RWPE2 (cell line): ENCODE measurements around the gene LXN.

Source experiments
- ATAC-seq: fragments of 200-7000 bp; cut with Tn5 transposase; 3 replicates; pipeline ENCODE4 v1.9.1; 2021; ENCODE audit warnings: low read depth
- DNase-seq: peaks from one replicate; pipeline ENCODE4 v3.0.0-alpha.2; 2020; ENCODE audit warnings: low spot score
- H3K27ac ChIP-seq: fragments of 450-650 bp; 2 replicates; pipeline ENCODE4 v1.5.1; 2017; ENCODE audit warnings: mild to moderate bottlenecking; ENCODE audit not compliant: poor library complexity, severe bottlenecking
- H3K27me3 ChIP-seq: fragments of 250-450 bp; sonication (Bioruptor Pico); 2 replicates; pipeline ENCODE4 v1.5.1; 2021; ENCODE audit warnings: mild to moderate bottlenecking, moderate library complexity; ENCODE audit not compliant: insufficient read depth, poor library complexity, severe bottlenecking
- H3K36me3 ChIP-seq: fragments of 250-450 bp; sonication (Bioruptor Pico); 2 replicates; pipeline ENCODE4 v1.5.1; 2020; ENCODE audit warnings: low read depth, mild to moderate bottlenecking, moderate library complexity
- H3K4me1 ChIP-seq: fragments of 250-450 bp; sonication (Bioruptor Pico); 2 replicates; pipeline ENCODE4 v1.5.1; 2021; ENCODE audit warnings: mild to moderate bottlenecking, moderate library complexity; ENCODE audit not compliant: insufficient read depth, poor library complexity, severe bottlenecking
- H3K4me3 ChIP-seq: fragments of 250-450 bp; sonication (Bioruptor Pico); 2 replicates; pipeline ENCODE4 v1.5.1; 2021; ENCODE audit warnings: mild to moderate bottlenecking, moderate library complexity; ENCODE audit not compliant: severe bottlenecking
- H3K9me3 ChIP-seq: fragments of 250-450 bp; sonication (Bioruptor Pico); 2 replicates; pipeline ENCODE4 v1.5.1; 2021; ENCODE audit warnings: mild to moderate bottlenecking, moderate library complexity; ENCODE audit not compliant: severe bottlenecking
- TF ChIP-seq, protein P1 (sequence below): fragments of 450-650 bp; IDR thresholded peaks from one replicate; pipeline ENCODE4 v1.5.1; 2017; ENCODE audit warnings: mild to moderate bottlenecking, moderate library complexity; ENCODE audit not compliant: poor library complexity, severe bottlenecking

LXN gene

DNA sequence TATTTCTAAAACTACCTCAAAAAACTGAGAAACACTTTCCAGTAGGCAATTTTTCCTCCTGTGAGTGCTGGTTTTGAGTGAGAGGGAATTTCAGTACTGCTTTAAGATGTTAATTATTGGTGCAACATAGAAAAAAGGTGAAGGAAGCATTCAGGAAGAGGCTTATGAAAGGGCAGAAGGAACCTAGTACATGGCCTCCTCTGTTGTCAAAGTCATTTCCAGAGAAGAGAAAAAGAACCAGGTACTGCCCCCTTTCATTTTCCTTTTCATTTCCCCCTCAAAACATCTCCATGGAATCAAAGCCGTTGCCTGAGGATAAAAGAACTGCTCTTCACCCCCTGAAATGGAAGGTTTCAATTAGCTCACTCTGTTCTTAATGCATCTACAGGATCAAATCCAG lies 40.0 kb upstream of the LXN start:
- H3K36me3 ChIP-seq, result peaks cover 17% of the 10 kb centered on the region
- H3K9me3 ChIP-seq, result no peaks in the 10 kb centered on the region
- no peaks in the 10 kb centered on the region for H3K27me3 ChIP-seq
- no peak overlapping the region for H3K4me3 ChIP-seq
- peaks cover 16% of the 10 kb centered on the region for H3K4me1 ChIP-seq
- TF ChIP-seq, protein P1, sequence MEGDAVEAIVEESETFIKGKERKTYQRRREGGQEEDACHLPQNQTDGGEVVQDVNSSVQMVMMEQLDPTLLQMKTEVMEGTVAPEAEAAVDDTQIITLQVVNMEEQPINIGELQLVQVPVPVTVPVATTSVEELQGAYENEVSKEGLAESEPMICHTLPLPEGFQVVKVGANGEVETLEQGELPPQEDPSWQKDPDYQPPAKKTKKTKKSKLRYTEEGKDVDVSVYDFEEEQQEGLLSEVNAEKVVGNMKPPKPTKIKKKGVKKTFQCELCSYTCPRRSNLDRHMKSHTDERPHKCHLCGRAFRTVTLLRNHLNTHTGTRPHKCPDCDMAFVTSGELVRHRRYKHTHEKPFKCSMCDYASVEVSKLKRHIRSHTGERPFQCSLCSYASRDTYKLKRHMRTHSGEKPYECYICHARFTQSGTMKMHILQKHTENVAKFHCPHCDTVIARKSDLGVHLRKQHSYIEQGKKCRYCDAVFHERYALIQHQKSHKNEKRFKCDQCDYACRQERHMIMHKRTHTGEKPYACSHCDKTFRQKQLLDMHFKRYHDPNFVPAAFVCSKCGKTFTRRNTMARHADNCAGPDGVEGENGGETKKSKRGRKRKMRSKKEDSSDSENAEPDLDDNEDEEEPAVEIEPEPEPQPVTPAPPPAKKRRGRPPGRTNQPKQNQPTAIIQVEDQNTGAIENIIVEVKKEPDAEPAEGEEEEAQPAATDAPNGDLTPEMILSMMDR, result no peak
- peak overlapping the region; percentile 27 for H3K27ac ChIP-seq
- ATAC-seq (no peak), DNase-seq (no peak)

DNA sequence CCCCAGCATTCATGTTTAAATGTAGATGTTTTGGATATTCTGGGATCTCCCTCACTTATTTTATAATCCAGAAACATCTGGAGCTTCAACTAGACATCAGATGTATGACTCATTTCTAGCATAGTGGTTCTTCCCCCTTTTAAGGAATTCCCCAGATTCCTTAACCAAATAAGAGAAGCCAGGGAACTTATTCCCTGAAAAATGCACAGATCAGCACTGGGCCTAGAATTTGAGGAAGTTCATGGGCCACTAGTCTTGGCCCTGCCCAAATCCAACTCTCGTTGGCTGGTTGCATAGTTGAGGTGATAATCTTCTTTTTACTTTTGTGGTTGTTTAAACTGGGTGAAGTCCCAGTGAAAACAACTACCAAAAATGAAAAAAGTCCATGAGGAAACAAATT lies 39.4 kb upstream of the LXN start:
- Histone ChIP-seq H3K27me3 (no peaks in the 10 kb centered on the region), H3K36me3 (peaks cover 17% of the 10 kb centered on the region), H3K4me3 (no peak overlapping the region), H3K4me1 (peaks cover 16% of the 10 kb centered on the region), H3K9me3 (no peaks in the 10 kb centered on the region), H3K27ac (peak overlapping the region; percentile 27)
- no peak for DNase-seq
- ATAC-seq, result peak; percentile 60
- TF ChIP-seq, protein P1, result no peak

DNA sequence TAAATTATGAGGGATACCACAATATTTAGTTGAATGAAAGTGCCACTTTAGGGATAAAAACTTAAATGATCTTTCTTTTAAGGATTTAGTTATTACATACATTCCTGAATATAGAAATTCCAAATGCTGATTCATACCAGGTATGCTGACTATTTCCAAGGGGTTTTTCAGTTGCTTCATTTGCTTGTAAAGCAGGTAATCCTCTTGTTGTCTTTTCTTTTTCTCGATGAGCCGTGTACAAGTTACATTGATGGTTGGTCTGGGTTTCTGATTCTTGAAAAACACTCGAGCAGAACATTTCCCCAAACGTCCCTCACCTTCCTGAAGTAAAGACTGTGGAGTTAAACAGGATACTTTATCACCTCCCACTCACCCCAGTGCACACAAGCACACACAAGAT lies 38.2 kb upstream of the LXN start:
- H3K9me3 ChIP-seq, result no peaks in the 10 kb centered on the region
- H3K36me3 ChIP-seq, result peaks cover 17% of the 10 kb centered on the region
- DNase-seq (no peak), ATAC-seq (peak; percentile 35; the same call in 1 of the 3 replicates)
- H3K4me3 ChIP-seq, result no peak overlapping the region
- H3K27me3 ChIP-seq, result no peaks in the 10 kb centered on the region
- TF ChIP-seq, protein P1, result no peak
- peak overlapping the region; percentile 27 for H3K27ac ChIP-seq
- H3K4me1 ChIP-seq, result peaks cover 16% of the 10 kb centered on the region

DNA sequence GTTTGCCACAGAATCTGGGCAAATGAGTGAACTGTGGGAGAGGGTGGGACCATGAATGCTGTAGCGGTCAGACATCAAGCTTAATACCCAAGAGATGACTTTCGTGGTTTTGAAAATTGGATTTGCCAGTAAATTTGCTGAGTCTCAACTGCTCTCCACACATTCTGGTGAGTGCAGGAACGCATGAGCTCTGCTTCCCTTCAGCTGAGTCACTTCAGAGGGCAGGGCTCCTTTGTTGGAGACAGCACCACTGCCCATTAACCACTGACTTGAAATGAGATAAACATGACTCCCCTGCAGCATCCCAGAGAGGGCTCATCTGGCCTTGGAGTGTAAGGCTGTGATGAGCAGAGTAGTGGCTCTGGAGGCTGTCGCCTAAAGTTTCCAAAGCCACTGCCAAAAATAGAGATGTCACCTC lies 37.2 kb upstream of the LXN start:
- H3K27ac ChIP-seq, result peak overlapping the region; percentile 27
- ATAC-seq (peak; percentile 92), DNase-seq (no peak)
- TF ChIP-seq, protein P1, result no peak
- no peak overlapping the region for H3K4me3 ChIP-seq
- H3K9me3 ChIP-seq, result no peaks in the 10 kb centered on the region
- peaks cover 17% of the 10 kb centered on the region for H3K36me3 ChIP-seq
- peaks cover 16% of the 10 kb centered on the region for H3K4me1 ChIP-seq
- no peaks in the 10 kb centered on the region for H3K27me3 ChIP-seq

DNA sequence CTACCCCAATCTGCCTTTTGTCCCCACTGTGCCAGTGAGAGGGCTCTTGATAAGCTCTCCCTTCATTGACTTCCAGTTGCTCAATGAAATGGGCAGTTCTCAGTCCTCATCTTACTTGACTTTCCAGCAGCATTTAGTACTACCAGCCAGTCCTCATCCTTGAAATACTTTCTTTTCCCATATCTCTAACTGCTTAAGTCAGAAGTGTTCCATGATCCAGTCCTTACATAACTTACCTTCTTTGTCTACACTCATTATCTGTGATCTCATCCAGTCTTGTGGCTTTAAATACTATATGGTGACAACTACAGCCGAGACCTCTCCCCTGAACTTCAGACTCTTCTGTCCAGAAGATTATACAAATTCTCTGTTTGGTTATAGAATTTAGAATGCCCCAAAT lies 31.1 kb upstream of the LXN start:
- peaks cover 18% of the 10 kb centered on the region for H3K4me1 ChIP-seq
- peaks cover 5% of the 10 kb centered on the region; the same call in 1 of the 2 replicates for H3K36me3 ChIP-seq
- H3K27ac ChIP-seq, result peak overlapping the region; percentile 43
- ATAC-seq, result no peak
- H3K4me3 ChIP-seq, result no peak overlapping the region
- H3K27me3 ChIP-seq, result no peaks in the 10 kb centered on the region
- DNase-seq, result no peak
- no peaks in the 10 kb centered on the region for H3K9me3 ChIP-seq
- TF ChIP-seq, protein P1, result no peak
